SH-SY5Y (cell line): Measurements from ENCODE around the gene SLFN13.

Source experiments
- GATA2 ChIP-seq: IDR thresholded peaks from 2 replicates; pipeline ENCODE4 v1.6.1; 2011; ENCODE audit warnings: mild to moderate bottlenecking, low read depth, low read length
- GATA3 ChIP-seq: IDR thresholded peaks from 2 replicates; pipeline ENCODE4 v1.6.1; 2011; ENCODE audit warnings: low read depth, mild to moderate bottlenecking, low read length, moderate library complexity

The SLFN13 gene, protein sequence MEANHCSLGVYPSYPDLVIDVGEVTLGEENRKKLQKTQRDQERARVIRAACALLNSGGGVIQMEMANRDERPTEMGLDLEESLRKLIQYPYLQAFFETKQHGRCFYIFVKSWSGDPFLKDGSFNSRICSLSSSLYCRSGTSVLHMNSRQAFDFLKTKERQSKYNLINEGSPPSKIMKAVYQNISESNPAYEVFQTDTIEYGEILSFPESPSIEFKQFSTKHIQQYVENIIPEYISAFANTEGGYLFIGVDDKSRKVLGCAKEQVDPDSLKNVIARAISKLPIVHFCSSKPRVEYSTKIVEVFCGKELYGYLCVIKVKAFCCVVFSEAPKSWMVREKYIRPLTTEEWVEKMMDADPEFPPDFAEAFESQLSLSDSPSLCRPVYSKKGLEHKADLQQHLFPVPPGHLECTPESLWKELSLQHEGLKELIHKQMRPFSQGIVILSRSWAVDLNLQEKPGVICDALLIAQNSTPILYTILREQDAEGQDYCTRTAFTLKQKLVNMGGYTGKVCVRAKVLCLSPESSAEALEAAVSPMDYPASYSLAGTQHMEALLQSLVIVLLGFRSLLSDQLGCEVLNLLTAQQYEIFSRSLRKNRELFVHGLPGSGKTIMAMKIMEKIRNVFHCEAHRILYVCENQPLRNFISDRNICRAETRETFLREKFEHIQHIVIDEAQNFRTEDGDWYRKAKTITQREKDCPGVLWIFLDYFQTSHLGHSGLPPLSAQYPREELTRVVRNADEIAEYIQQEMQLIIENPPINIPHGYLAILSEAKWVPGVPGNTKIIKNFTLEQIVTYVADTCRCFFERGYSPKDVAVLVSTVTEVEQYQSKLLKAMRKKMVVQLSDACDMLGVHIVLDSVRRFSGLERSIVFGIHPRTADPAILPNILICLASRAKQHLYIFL

DNA sequence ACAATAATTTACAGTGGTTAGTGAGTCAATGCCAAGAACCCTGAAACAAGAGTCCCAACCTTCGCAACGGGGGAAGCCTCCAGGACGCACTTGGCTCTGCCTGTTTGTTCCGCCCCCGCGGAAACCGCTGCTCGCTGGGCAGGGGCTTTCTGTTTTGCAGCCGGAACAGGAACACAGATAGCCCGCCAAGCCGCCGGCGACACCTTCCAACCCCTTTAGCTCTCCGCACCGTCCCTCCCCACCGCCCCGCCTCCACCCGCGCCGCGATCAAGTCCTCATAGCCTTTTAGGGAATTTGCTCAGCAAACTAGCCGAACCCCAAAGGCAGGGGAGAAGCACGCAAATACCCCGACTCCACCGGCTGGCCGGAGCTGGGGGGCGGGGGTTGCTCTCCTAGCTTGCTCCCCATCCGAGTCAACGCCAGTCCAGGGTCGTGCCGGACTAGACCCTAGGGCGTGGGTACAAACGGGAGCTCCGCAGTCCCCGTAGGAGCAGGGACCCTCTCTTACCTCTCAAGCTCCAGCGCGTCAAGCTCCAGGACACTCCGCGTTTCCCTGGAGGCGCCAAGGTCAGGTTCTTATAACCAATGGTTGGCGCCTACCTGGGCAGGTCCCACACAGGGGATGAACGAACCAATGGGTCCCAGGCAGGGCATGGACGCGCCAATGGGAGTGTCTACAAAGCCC lies at the start of gene SLFN13:
Gene SLFN13, minus strand, starts transcription at position 553 of the 685 bp plus-strand sequence. CDS start 3,086 bp downstream, outside the sequence.
- TF ChIP-seq GATA2 (no peak), GATA3 (no peak)

DNA sequence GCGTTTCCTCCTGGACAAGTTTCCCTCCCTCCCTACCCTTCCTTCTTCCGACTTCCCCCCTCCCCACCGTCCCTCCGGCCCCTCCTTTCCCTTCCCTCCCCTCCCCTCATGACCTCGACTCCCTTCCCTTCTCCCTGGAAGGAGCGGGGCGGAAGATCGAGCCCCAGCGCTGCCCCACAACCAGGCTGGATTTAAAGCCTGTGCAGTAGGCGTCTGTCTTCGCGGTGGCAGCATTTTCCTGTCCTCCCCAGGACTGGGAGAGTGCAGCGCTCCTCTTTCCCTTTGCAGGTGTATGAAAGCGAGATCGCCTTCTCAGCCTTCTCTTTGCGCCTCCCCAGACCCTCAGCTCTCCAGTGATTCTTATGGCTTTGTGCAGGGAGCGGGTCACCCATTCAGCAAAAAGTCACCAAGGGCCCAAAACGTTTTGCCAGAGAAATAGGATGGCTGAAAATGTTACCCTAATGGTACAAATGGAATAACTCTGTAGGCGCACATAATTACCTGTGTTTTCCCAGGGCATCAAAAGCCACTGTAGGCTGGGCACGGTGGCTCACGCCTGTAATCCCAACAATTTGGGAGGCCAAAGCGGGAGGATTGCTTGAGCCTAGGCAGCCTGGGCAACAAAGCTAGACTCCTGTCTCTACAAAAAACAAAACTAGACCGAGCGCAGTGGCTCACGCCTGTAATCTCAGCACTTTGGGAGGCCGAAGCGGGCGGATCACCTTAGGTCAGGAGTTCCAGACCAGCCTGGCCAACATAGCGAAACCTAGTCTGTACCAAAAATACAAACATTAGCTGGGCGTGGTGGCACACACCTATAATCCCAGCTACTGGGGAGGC lies 48.1 kb upstream of the SLFN13 start:
- TF ChIP-seq GATA3 (no peak), GATA2 (no peak)

DNA sequence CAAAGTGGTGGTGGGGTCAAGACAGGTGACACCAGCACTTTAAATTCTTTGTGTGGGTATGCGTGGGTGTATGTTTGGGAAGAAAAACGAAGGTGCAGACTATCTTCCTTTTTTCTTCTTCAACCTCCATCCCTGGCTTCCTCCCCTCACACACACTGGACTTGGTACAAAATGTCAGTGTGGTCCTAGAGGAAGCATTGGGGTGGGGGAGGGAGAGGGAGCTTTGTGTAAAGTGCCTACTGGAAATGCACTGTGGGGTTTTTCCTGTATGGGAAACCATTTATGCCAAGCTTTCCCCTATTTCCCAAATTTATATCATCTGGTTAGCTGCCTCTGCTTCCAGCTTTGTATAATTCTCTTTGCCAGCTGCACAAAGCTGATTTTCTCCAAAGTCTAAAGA lies 44.5 kb upstream of the SLFN13 start:
- no peak for TF ChIP-seq GATA3
- no peak for TF ChIP-seq GATA2

DNA sequence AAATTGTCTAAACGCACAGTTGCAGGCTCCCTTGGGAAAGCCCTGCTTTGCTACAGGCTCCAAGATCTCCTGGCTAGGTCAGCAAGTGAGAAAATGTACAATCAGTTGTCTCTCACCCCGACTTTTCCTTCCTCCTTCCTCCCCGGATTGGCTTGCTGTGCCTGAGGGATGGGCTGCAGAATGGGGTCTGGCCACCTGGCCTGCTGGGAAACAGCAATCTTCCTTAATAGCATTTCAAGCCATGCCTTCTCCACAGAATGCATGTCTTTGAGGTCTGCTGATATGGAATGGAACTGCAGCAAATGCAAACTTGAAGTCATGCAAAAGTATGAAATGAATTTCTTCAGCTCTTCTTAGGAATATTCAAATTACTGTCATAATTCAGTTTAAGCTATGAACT lies 42.9 kb upstream of the SLFN13 start:
- TF ChIP-seq GATA2 (no peak), GATA3 (no peak)

DNA sequence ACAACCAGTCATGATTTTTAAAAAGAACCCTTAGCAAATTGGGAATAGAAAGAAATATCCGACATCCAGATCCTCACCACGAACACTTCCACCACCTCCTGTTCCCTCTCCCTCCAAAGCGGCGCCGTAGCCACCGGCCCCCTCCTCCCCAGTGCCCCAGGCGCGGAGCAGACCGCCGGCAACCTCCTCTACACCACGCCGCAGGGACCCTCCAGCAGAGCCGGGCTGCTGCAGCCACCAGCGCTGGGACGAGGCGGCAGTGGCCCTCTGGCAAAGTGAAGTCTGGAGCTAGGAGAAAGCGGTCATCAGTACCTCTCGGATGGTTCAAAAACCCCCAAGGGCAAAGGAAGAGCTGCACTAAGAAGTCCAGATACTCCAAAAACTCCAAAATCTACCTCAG lies 41.4 kb upstream of the SLFN13 start:
- TF ChIP-seq GATA3 (no peak), GATA2 (no peak)

DNA sequence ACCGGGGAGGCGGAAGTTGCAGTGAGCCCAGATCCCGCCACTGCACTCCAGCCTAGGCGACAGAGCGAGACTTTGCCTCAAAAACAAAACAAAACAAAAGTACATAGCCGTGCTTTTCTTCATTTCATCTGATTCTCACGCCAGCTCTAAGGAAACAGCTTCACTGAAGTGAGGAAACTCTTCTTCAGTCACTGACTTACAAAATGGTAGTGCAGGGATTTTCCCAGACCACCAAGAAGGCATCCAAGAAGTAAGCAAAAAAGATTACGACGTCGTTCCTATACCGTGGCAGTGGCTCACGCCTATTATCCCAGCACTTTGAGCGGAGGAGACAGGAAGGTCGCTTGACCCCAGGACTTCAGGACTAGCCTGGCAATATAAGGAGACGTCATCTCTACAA lies 40.4 kb upstream of the SLFN13 start:
- TF ChIP-seq GATA3 (no peak), GATA2 (no peak)

DNA sequence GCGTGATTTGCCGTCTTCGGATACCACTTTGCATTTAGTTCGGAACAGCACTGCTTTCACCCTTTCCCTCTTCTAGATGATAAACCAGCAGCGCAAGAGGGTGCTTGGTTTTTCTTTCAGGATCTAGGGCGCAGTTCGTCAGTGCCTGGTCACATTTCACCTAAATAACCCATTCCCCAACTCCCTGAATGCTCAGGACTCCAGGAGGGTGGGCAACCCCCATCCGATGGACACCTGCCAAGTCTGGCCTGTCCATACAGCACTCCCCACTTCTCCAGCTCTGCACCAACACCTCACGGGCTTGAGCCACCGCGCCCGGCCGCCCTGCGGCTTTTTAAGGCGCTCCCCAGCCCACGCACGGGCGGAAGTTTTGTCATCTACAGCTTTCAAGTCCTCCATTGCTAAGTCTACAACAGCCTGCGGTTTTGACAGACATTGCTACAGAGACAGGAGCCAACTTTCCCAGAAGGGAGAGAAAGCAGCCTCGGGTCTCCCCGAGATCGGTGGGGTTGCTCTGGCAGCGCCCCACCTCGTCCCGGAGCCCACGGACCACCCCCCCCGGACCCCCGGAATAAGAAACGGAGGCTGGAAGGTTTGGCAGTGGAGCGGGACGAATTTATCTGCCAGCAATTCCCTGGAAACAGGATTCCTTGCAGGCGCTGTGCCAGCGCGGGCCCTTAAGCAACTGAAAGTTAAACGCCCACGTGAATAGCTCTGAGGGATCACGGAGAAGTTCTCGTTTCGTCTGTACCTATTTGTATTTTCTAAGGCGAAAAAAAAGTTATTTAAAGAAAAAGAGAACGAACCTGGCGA lies 38.6 kb upstream of the SLFN13 start:
- TF ChIP-seq GATA2 (no peak), GATA3 (no peak)

DNA sequence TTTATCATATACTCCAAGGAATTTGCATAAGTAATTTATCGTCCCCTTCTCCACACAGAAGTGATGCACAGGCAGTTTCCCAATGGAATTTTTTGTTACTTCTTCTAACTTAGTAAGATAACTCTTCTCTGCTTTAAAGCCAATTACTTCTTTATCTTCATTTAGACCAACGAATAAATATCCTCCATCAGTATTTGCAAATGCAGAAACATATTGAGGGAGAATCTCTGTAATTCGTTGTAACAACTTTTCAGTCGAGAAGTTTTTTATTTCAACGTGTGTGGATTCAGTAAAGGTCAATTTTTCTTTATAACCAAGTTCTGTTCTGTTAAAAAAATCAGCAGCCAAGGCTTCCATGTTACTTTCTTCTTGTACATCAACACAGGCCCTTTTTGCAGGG lies 30.7 kb upstream of the SLFN13 start:
- no peak for TF ChIP-seq GATA3
- TF ChIP-seq GATA2, result no peak

DNA sequence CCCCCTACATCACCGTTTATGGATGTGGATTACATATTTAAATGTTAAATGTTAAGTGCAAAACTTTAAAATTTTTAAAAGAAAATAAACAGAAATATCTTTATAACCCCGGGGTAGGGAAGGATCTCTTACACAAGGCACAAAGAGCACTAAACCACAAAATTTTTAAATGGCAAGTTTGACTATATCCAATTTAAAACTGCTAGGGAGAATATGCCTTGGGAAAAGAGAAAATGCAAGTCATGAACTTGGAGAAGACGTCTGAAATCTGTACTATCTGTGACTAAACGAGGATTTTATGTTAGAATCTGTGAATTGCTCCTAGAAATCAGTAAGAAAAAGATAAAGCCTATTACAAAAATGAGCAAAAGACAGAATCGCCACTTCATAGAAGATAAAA lies 28.7 kb upstream of the SLFN13 start:
- TF ChIP-seq GATA3 (no peak), GATA2 (no peak)

DNA sequence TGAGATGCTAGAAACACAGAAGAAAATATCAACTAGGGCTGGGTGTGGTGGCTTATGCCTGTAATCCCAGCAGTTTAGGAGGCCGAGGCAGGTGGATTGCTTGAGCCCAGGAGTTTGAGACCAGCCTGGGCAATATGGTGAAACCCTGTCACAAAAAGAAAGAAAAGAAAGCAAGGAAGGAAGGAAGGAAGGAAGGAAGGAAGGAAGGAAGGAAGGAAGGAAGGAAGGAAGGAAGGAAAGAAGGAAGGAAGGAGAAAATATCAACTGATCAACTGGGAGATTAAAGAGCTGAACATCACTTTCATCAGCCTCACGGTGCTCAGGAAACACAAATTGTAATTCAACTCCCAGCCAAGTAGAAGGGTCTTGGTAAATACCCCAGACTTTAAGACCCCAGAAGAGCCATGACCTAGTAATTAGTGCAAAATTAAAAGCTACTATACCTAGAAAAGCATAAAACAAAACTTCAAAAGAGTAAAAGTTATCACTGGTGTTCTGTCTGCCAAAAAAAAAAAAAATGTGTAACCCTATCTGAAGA lies 27.8 kb upstream of the SLFN13 start:
- no peak for TF ChIP-seq GATA2
- no peak for TF ChIP-seq GATA3

DNA sequence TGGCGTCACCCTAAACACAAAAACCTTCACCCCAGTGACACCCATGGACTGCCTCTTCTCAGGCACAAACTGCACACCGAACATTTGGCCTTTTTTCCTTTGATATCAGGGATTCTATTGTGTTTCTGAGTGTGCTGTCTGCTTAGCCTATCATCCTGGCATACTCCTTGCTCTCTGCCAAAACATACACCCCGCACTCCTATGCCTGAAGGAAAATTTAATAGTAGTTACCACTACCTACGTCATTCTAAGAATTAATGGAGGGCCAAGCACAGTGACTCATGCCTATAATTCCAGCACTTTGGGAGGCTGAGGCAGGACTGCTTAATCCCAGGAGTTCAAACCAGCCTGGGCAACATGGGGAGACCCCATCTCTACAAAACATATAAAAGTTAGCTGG lies 19.9 kb upstream of the SLFN13 start:
- TF ChIP-seq GATA3 (no peak), GATA2 (no peak)

DNA sequence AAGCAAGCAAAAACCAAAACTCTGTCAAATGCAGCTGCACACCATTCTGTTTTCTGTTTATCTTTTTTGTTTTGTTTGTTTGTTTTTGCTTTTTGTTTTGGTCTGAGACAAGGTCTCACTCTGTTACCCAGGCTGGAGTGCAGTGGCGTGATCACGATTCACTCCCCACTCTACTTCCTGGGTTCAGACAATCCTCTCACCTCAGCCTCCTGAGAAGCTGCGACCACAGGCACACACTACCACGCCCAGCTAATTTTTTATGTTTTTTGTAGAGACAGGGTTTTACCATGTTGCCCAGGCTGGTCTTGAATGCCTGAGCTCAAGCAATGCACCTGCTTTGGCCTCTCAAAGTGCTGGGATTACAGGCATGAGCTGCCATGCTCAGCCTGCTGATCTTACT lies 19.3 kb upstream of the SLFN13 start:
- TF ChIP-seq GATA3 (no peak), GATA2 (no peak)

DNA sequence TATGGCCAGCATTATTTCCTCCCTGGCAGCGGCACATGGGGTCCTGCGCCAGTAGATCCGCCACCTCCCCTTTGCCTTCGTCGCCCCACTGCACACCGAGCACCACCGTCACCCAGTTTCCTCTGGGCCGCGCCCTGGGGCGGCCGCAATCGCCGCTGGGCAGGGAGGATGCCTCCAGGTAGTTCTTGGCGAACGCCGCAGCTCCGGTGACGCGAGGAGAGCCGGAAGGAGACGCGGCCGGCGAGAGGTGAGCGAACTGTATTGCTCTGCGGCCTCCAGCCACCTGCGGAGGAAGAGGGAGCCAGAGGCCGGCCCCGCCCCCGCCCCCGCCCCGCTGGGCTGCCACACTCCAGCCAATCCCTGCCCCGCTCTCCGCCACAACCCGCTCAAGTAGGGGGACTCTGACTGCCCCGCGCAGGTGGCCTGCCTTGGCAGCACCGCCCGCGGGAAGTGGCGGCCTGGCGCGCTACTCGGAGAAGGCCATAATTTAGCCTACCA lies 11.8 kb upstream of the SLFN13 start:
- TF ChIP-seq GATA2 (no peak), GATA3 (no peak)
